CD4-positive, alpha-beta T cell (primary cell): ENCODE data around the gene ARMC9. TPM values are rescaled to one million over a fixed set of nuclear protein-coding genes. Genes with fewer than 3 reads are reported as not detected.

ENCODE experiments used
- ATAC-seq: fragments of 200-7000 bp; cut with Tn5 transposase; one replicate; pipeline ENCODE4 v1.10.0; 2022; ENCODE audit warnings: mild to moderate bottlenecking; ENCODE audit not compliant: poor library complexity
- CTCF ChIA-PET: fragments of 350-600 bp; sonication (Branson Sonifier 250); formaldehyde crosslinking; loops from one replicate; lab custom pipeline; 2021; ENCODE audit warnings: antibody characterized with exemption, inconsistent platforms; lab: Charles Lee
- POLR2A ChIA-PET: fragments of 350-600 bp; sonication (Branson Sonifier 250); formaldehyde crosslinking; loops from one replicate; lab custom pipeline; 2021; ENCODE audit warnings: antibody characterized with exemption, inconsistent platforms; lab: Charles Lee
- DNase-seq, 14 experiments: peaks; one replicate each; pipeline ENCODE4 v3.0.0-alpha.2; 2013 to 2020; ENCODE audit warnings: mixed read lengths in 2 of 14
- H3K27ac ChIP-seq, 2 donors: one replicate each; pipeline versions ENCODE4 v1.5.1 to v1.7.0; 2013; ENCODE audit warnings: low read length in 2 of 2, low read depth in 1 of 2, mild to moderate bottlenecking in 1 of 2
- H3K27me3 ChIP-seq, 2 experiments: 1 replicate in 1 of 2; 2 replicates in 1 of 2; pipeline versions ENCODE4 v1.6.1 to v1.7.0; 2013; ENCODE audit warnings: low read length in 2 of 2, control low read depth in 1 of 2, mild to moderate bottlenecking in 1 of 2, moderate library complexity in 1 of 2; ENCODE audit not compliant: insufficient read depth in 2 of 2, control insufficient read depth in 1 of 2
- H3K36me3 ChIP-seq: one replicate; pipeline ENCODE4 v1.6.1; 2013; ENCODE audit warnings: low read length, control low read depth; ENCODE audit not compliant: insufficient read depth
- H3K4me1 ChIP-seq: one replicate; pipeline ENCODE4 v1.6.1; 2013; ENCODE audit warnings: low read length, control low read depth; ENCODE audit not compliant: insufficient read depth
- H3K4me3 ChIP-seq: one replicate; pipeline ENCODE4 v1.5.1; 2013; ENCODE audit warnings: mild to moderate bottlenecking, low read length, moderate library complexity
- H3K9me3 ChIP-seq, 2 experiments: 1 replicate in 1 of 2; 2 replicates in 1 of 2; pipeline versions ENCODE4 v1.6.1 to v1.7.0; 2013; ENCODE audit warnings: low read length in 2 of 2, mild to moderate bottlenecking in 2 of 2, control low read depth in 1 of 2, moderate library complexity in 1 of 2; ENCODE audit not compliant: control insufficient read depth in 1 of 2, insufficient read depth in 1 of 2
- H3K27ac Mint-ChIP-seq: one replicate; pipeline ENCODE4 v1.8.0; 2020; ENCODE audit warnings: mixed read lengths
- H3K27me3 Mint-ChIP-seq: one replicate; pipeline ENCODE4 v1.8.0; 2021; ENCODE audit warnings: mixed read lengths
- H3K36me3 Mint-ChIP-seq: one replicate; pipeline ENCODE4 v1.8.0; 2021; ENCODE audit warnings: low read depth, mixed read lengths
- H3K4me1 Mint-ChIP-seq: one replicate; pipeline ENCODE4 v1.8.0; 2021; ENCODE audit warnings: low read depth, mixed read lengths
- H3K4me3 Mint-ChIP-seq: one replicate; pipeline ENCODE4 v1.8.0; 2020; ENCODE audit warnings: mild to moderate bottlenecking, mixed read lengths
- H3K9me3 Mint-ChIP-seq: one replicate; pipeline ENCODE4 v1.8.0; 2020; ENCODE audit warnings: mixed read lengths
- intact Hi-C, 2 experiments: fragments of 100-400 bp; cut with DNase I in 1 of 2; cut with micrococcal nuclease in 1 of 2; formaldehyde crosslinking; loops; one replicate each; pipeline versions ENCODE4 v1.15.1 to v1.9.0; 2023 to 2025; cut with DNase I, micrococcal nuclease
- total RNA-seq, 174 experiments: library from RNA in 2 of 174; stranded (reverse) in 2 of 174; gene quantifications; one replicate each; pipeline ENCODE4 v1.2.3 and lab custom pipeline; 2021 to 2026
- TF ChIP-seq, protein P1 (sequence below): fragments of 200-600 bp; IDR thresholded peaks from one replicate; pipeline ENCODE4 v1.8.0; 2022; ENCODE audit warnings: antibody characterized with exemption, mild to moderate bottlenecking

The ARMC9 gene
- total RNA-seq, 2 experiments from 2014 or later = 0.16 to 0.42 TPM

DNA sequence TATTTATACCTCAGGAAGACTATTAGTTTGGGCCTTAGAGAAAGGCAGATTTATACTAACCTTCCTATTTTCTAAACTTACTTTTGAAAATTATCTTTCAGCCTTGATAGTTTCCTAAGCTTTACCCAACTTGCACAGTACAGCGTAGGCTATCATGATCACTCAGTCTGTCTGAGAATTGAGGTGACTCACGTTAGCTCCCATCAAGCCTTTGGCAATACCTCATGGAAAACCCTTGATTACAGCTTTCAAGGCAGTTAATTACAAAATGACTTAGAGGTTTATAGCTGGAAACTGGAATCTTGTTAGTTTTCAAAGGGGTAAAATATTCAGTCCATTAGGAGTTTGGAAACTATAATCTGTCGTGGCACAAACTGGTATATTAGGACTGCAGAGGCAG, 26.4 kb upstream of the ARMC9 start:
- no peak overlapping the region for H3K27ac Mint-ChIP-seq

DNA sequence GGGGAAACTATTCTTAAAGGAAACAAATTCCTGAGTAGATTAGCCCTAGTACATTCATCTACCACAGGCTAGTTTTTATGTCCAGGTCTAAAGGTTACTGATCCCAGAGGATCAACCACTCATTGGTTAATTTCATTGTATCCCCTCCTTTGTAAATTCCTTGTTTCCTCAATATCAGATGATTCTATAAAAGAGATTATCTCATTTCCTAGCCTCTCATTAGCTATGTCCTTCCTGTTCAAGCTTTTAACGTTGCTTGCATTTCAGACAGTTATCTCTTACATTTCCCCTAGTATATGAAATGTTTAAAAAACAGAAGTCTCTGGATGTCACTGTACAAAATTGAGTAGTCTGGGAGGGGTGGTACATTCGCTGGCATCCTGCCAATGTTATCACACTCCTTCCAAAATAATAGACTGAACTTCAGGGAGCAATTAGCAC, 24.2 kb upstream of the ARMC9 start:
- Mint-ChIP-seq H3K27me3 (no peaks in the 10 kb centered on the region), H3K4me1 (no peaks in the 10 kb centered on the region), H3K27ac (no peak overlapping the region), H3K36me3 (peaks cover 51% of the 10 kb centered on the region), H3K4me3 (no peak overlapping the region), H3K9me3 (no peaks in the 10 kb centered on the region)
- ChIA-PET POLR2A (no interaction called here), CTCF (interaction anchor here (0.7 to 1.1 kb wide), 2 partner anchors 15 to 64 kb away, joined by 3 read pairs; no protein-coding TSS in a partner anchor)
- H3K9me3 ChIP-seq = no peaks in the 10 kb centered on the region
- intact Hi-C loops = no loop called here
- H3K4me3 ChIP-seq = no peak overlapping the region
- no peaks in the 10 kb centered on the region for H3K4me1 ChIP-seq
- H3K27ac ChIP-seq = no peak overlapping the region
- ATAC-seq (no peak), DNase-seq (no peak)
- peaks cover 49% of the 10 kb centered on the region for H3K36me3 ChIP-seq
- no peaks in the 10 kb centered on the region for H3K27me3 ChIP-seq
- TF ChIP-seq, protein P1, sequence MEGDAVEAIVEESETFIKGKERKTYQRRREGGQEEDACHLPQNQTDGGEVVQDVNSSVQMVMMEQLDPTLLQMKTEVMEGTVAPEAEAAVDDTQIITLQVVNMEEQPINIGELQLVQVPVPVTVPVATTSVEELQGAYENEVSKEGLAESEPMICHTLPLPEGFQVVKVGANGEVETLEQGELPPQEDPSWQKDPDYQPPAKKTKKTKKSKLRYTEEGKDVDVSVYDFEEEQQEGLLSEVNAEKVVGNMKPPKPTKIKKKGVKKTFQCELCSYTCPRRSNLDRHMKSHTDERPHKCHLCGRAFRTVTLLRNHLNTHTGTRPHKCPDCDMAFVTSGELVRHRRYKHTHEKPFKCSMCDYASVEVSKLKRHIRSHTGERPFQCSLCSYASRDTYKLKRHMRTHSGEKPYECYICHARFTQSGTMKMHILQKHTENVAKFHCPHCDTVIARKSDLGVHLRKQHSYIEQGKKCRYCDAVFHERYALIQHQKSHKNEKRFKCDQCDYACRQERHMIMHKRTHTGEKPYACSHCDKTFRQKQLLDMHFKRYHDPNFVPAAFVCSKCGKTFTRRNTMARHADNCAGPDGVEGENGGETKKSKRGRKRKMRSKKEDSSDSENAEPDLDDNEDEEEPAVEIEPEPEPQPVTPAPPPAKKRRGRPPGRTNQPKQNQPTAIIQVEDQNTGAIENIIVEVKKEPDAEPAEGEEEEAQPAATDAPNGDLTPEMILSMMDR = no peak

More for the DNA sequence above, 26.4 kb upstream of the ARMC9 start:
- intact Hi-C loops = no loop called here
- Mint-ChIP-seq H3K4me3 (no peak overlapping the region), H3K9me3 (no peaks in the 10 kb centered on the region), H3K27me3 (no peaks in the 10 kb centered on the region), H3K4me1 (no peaks in the 10 kb centered on the region), H3K36me3 (peaks cover 71% of the 10 kb centered on the region)
- ChIA-PET POLR2A (no interaction called here), CTCF (no interaction called here)
- Histone ChIP-seq H3K27ac (no peak overlapping the region), H3K4me3 (no peak overlapping the region), H3K4me1 (no peaks in the 10 kb centered on the region), H3K9me3 (no peaks in the 10 kb centered on the region), H3K27me3 (no peaks in the 10 kb centered on the region), H3K36me3 (peaks cover 62% of the 10 kb centered on the region)
- ATAC-seq (no peak), DNase-seq (no peak)
- TF ChIP-seq, protein P1 = no peak

DNA sequence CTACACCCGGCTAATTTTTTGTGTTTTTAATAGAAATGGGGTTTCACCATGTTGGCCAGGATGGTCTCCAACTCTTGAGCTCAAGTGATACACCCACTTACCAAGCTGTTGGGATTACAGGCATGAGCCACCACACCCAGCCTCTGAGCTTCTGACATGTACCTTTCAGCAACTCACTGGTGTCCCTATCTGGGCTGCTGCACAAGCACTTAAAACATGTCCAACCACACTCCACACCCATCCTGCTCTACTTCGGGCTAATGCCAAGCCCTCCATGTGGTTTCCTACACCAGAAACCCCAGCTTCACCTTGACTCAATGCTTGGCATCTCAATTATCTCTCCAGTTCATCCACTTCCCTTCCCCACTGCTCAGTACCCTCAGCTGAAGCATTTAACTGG, 22.4 kb upstream of the ARMC9 start:
- CTCF ChIA-PET = no interaction called here
- H3K36me3 ChIP-seq = peaks cover 31% of the 10 kb centered on the region
- no peak overlapping the region for H3K27ac Mint-ChIP-seq

More for the DNA sequence above, 22.4 kb upstream of the ARMC9 start:
- H3K4me3 ChIP-seq = no peak overlapping the region
- TF ChIP-seq, protein P1 = no peak
- no peaks in the 10 kb centered on the region for H3K9me3 Mint-ChIP-seq
- DNase-seq (no peak), ATAC-seq (no peak)
- POLR2A ChIA-PET = no interaction called here
- no peak overlapping the region for H3K4me3 Mint-ChIP-seq
- H3K4me1 Mint-ChIP-seq = peaks cover 6% of the 10 kb centered on the region
- peaks cover 33% of the 10 kb centered on the region for H3K36me3 Mint-ChIP-seq
- no peak overlapping the region for H3K27ac ChIP-seq
- H3K4me1 ChIP-seq = no peaks in the 10 kb centered on the region
- H3K27me3 Mint-ChIP-seq = no peaks in the 10 kb centered on the region
- no peaks in the 10 kb centered on the region for H3K27me3 ChIP-seq
- no peaks in the 10 kb centered on the region for H3K9me3 ChIP-seq
- intact Hi-C loops = no loop called here
